H9 (cell line): ENCODE measurements around the gene TATDN2. TPM values are rescaled to one million over a fixed set of nuclear protein-coding genes. Genes with fewer than 3 reads are reported as not detected.

Experiments used
- DNase-seq: peaks from one replicate; pipeline ENCODE4 v3.0.0-alpha.2; 2017
- H2AFZ ChIP-seq: one replicate; pipeline ENCODE4 v1.6.1; 2013; ENCODE audit warnings: mild to moderate bottlenecking, low read length, control low read depth, moderate library complexity
- H2AK5ac ChIP-seq: 2 replicates; pipeline ENCODE4 v1.6.1; 2013; ENCODE audit warnings: low read length, control low read depth, mixed read lengths; ENCODE audit not compliant: insufficient read length
- H2BK120ac ChIP-seq: one replicate; pipeline ENCODE4 v1.6.1; 2013; ENCODE audit warnings: low read depth, mild to moderate bottlenecking, low read length, control low read depth, inconsistent platforms; ENCODE audit not compliant: poor library complexity, severe bottlenecking
- H2BK12ac ChIP-seq: 2 replicates; pipeline ENCODE4 v1.6.1; 2013; ENCODE audit warnings: low read length, control low read depth, mixed read lengths, low read depth; ENCODE audit not compliant: insufficient read length
- H2BK15ac ChIP-seq: 2 replicates; pipeline ENCODE4 v1.6.1; 2013; ENCODE audit warnings: low read depth, low read length, control low read depth
- H2BK20ac ChIP-seq: one replicate; pipeline ENCODE4 v1.6.1; 2013; ENCODE audit warnings: low read depth, mild to moderate bottlenecking, low read length, control low read depth, inconsistent platforms; ENCODE audit not compliant: poor library complexity, severe bottlenecking
- H2BK5ac ChIP-seq: 2 replicates; pipeline ENCODE4 v1.6.1; 2013; ENCODE audit warnings: low read length, control low read depth, mixed read lengths; ENCODE audit not compliant: insufficient read length
- H3K14ac ChIP-seq: 2 replicates; pipeline ENCODE4 v1.6.1; 2013; ENCODE audit warnings: low read length, control low read depth; ENCODE audit not compliant: insufficient read depth
- H3K18ac ChIP-seq: 2 replicates; pipeline ENCODE4 v1.6.1; 2013; ENCODE audit warnings: low read depth, mild to moderate bottlenecking, mixed read lengths, low read length, control low read depth; ENCODE audit not compliant: insufficient read length
- H3K23ac ChIP-seq: 2 replicates; pipeline ENCODE4 v1.6.1; 2013; ENCODE audit warnings: low read length, control low read depth, mixed read lengths, low read depth; ENCODE audit not compliant: insufficient read length
- H3K23me2 ChIP-seq: 2 replicates; pipeline ENCODE4 v1.6.1; 2013; ENCODE audit warnings: low read depth, mild to moderate bottlenecking, mixed read lengths, low read length, control low read depth; ENCODE audit not compliant: insufficient read length, poor library complexity, severe bottlenecking
- H3K27ac ChIP-seq: 2 replicates; pipeline ENCODE4 v1.5.1; 2013; ENCODE audit warnings: low read length, control low read depth, mixed read lengths, low read depth; ENCODE audit not compliant: insufficient read length
- H3K27me3 ChIP-seq: 2 replicates; pipeline ENCODE4 v1.6.1; 2013; ENCODE audit warnings: low read length, control low read depth, inconsistent platforms; ENCODE audit not compliant: insufficient read depth
- H3K4ac ChIP-seq: 2 replicates; pipeline ENCODE4 v1.6.1; 2013; ENCODE audit warnings: low read depth, mild to moderate bottlenecking, control low read depth, inconsistent platforms, low read length, moderate library complexity
- H3K4me1 ChIP-seq: 2 replicates; pipeline ENCODE4 v1.6.1; 2013; ENCODE audit warnings: low read length, control low read depth, inconsistent platforms; ENCODE audit not compliant: insufficient read depth
- H3K4me2 ChIP-seq: 2 replicates; pipeline ENCODE4 v1.6.1; 2013; ENCODE audit warnings: low read length, control low read depth, mixed read lengths; ENCODE audit not compliant: insufficient read length, insufficient read depth
- H3K56ac ChIP-seq: 2 replicates; pipeline ENCODE4 v1.6.1; 2013; ENCODE audit warnings: low read depth, mild to moderate bottlenecking, mixed read lengths, low read length, control low read depth; ENCODE audit not compliant: insufficient read length
- H3K79me1 ChIP-seq: 2 replicates; pipeline ENCODE4 v1.6.1; 2013; ENCODE audit warnings: low read depth, mild to moderate bottlenecking, moderate library complexity, low read length, control low read depth, inconsistent platforms; ENCODE audit not compliant: insufficient read depth, poor library complexity, severe bottlenecking
- H3K79me2 ChIP-seq: 2 replicates; pipeline ENCODE4 v1.6.1; 2013; ENCODE audit warnings: low read length, control low read depth, inconsistent platforms; ENCODE audit not compliant: insufficient read depth
- H3K9ac ChIP-seq: 2 replicates; pipeline ENCODE4 v1.6.1; 2013; ENCODE audit warnings: low read length, control low read depth, mixed read lengths; ENCODE audit not compliant: insufficient read length; ENCODE audit errors: extremely low read depth
- H3K9me3 ChIP-seq: one replicate; pipeline ENCODE4 v1.6.1; 2013; ENCODE audit warnings: low read depth, low read length, inconsistent platforms; ENCODE audit not compliant: control insufficient read depth
- H3T11ph ChIP-seq: one replicate; pipeline ENCODE4 v1.6.1; 2013; ENCODE audit warnings: mild to moderate bottlenecking, low read length, control low read depth, inconsistent platforms
- H4K20me1 ChIP-seq: one replicate; pipeline ENCODE4 v1.6.1; 2013; ENCODE audit not compliant: control insufficient read depth, insufficient read length, insufficient read depth
- H4K5ac ChIP-seq: 2 replicates; pipeline ENCODE4 v1.6.1; 2013; ENCODE audit warnings: low read depth, mild to moderate bottlenecking, mixed read lengths, low read length, control low read depth; ENCODE audit not compliant: insufficient read length
- H4K8ac ChIP-seq: replicated peaks from 2 replicates; pipeline ENCODE4 v1.6.1; 2013; ENCODE audit warnings: low read length, control low read depth, mixed read lengths, low read depth; ENCODE audit not compliant: insufficient read length
- H4K91ac ChIP-seq: 2 replicates; pipeline ENCODE4 v1.6.1; 2013; ENCODE audit warnings: low read depth, mild to moderate bottlenecking, moderate library complexity, mixed read lengths, low read length, control low read depth; ENCODE audit not compliant: insufficient read length
- H3K27ac Mint-ChIP-seq, 3 experiments: 2 replicates in 2 of 3; 3 replicates in 1 of 3; pipeline ENCODE4 v1.8.0; 2020 to 2021; ENCODE audit warnings: mixed read lengths in 3 of 3, mild to moderate bottlenecking in 1 of 3, moderate library complexity in 1 of 3
- H3K27me3 Mint-ChIP-seq: 2 replicates; pipeline ENCODE4 v1.8.0; 2021; ENCODE audit warnings: low read depth, mild to moderate bottlenecking, moderate library complexity, mixed read lengths
- H3K36me3 Mint-ChIP-seq, 3 experiments: 2 replicates in 2 of 3; 3 replicates in 1 of 3; pipeline ENCODE4 v1.8.0; 2020 to 2021; ENCODE audit warnings: low read depth in 3 of 3, mixed read lengths in 3 of 3; ENCODE audit not compliant: insufficient read depth in 1 of 3
- H3K4me1 Mint-ChIP-seq, 2 experiments: 2 replicates each; pipeline ENCODE4 v1.8.0; 2020; ENCODE audit warnings: mixed read lengths in 2 of 2
- H3K4me3 Mint-ChIP-seq, 2 experiments: 2 replicates in 1 of 2; 3 replicates in 1 of 2; pipeline ENCODE4 v1.8.0; 2020 to 2021; ENCODE audit warnings: mild to moderate bottlenecking in 2 of 2, mixed read lengths in 2 of 2, moderate library complexity in 1 of 2
- H3K9me3 Mint-ChIP-seq, 2 experiments: 2 replicates in 1 of 2; 3 replicates in 1 of 2; pipeline ENCODE4 v1.8.0; 2020; ENCODE audit warnings: mild to moderate bottlenecking in 2 of 2, mixed read lengths in 2 of 2, moderate library complexity in 1 of 2
- WGBS: extraction: QIAGEN DNeasy Blood & Tissue Kit; methylation state at CpG from one replicate; pipeline ENCODE4 v1.1.7; 2013; ENCODE audit warnings: missing lambda C conversion rate, low lambda C conversion rate, mixed read lengths; ENCODE audit not compliant: insufficient read length; ENCODE audit errors: extremely low coverage; 5-methylcytosine and 5-hydroxymethylcytosine counted together
- total RNA-seq: library from RNA; stranded (reverse); gene quantifications from 2 replicates; pipeline ENCODE4 v1.2.1, GENCODE V29; 2021
- TF ChIP-seq, protein P1 (sequence below): fragments of 200-600 bp; sonication (generic); conservative IDR thresholded peaks from 3 replicates; pipeline ENCODE4 v1.8.0; 2021; ENCODE audit warnings: antibody characterized with exemption, mild to moderate bottlenecking

The TATDN2 gene
- total RNA-seq, 1 experiment from 2014 or later = 34.4 TPM

- H2BK12ac ChIP-seq = no peak overlapping the region
- no peak overlapping the region for H4K8ac ChIP-seq
- no peak overlapping the region for H3K4ac ChIP-seq
- H3K79me1 ChIP-seq = no peaks in the 10 kb centered on the region
- DNase-seq = peak; percentile 52
- peaks cover 12% of the 10 kb centered on the region for H3K79me2 ChIP-seq
- no peak overlapping the region for H3K4me3 Mint-ChIP-seq
- peak overlapping the region in 1 of 3 experiments; percentile 33; a peak in 1 of 7 replicates for H3K27ac Mint-ChIP-seq
- H3K27ac ChIP-seq = no peak overlapping the region
- no peak overlapping the region for H2BK120ac ChIP-seq
- H3T11ph ChIP-seq = no peak overlapping the region
- H2BK20ac ChIP-seq = no peak overlapping the region
- no peak overlapping the region for H4K91ac ChIP-seq
- no peaks in the 10 kb centered on the region for H3K27me3 ChIP-seq
- H3K36me3 Mint-ChIP-seq = peaks cover 11 to 21% (median 12%) of the 10 kb centered on the region in 3 experiments; a peak in 6 of 7 replicates
- peak overlapping the region; percentile 33 for H3K18ac ChIP-seq
- H2BK15ac ChIP-seq = no peak overlapping the region
- H2AFZ ChIP-seq = no peak overlapping the region
- H3K9me3 Mint-ChIP-seq = no peaks in the 10 kb centered on the region
- H3K27me3 Mint-ChIP-seq = peaks cover 27% of the 10 kb centered on the region
- TF ChIP-seq, protein P1, sequence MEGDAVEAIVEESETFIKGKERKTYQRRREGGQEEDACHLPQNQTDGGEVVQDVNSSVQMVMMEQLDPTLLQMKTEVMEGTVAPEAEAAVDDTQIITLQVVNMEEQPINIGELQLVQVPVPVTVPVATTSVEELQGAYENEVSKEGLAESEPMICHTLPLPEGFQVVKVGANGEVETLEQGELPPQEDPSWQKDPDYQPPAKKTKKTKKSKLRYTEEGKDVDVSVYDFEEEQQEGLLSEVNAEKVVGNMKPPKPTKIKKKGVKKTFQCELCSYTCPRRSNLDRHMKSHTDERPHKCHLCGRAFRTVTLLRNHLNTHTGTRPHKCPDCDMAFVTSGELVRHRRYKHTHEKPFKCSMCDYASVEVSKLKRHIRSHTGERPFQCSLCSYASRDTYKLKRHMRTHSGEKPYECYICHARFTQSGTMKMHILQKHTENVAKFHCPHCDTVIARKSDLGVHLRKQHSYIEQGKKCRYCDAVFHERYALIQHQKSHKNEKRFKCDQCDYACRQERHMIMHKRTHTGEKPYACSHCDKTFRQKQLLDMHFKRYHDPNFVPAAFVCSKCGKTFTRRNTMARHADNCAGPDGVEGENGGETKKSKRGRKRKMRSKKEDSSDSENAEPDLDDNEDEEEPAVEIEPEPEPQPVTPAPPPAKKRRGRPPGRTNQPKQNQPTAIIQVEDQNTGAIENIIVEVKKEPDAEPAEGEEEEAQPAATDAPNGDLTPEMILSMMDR = peak; percentile 67
- peaks cover 0 to 8% of the 10 kb centered on the region in 2 experiments; a peak in 3 of 4 replicates for H3K4me1 Mint-ChIP-seq
- no peaks in the 10 kb centered on the region for H4K20me1 ChIP-seq
- H3K9ac ChIP-seq = no peak overlapping the region
- H4K5ac ChIP-seq = no peak overlapping the region
- no CpG with 5 or more reads among the region's 1 CpG for WGBS
- no peak overlapping the region for H2AK5ac ChIP-seq
- H3K23me2 ChIP-seq = peaks cover 5% of the 10 kb centered on the region
- H3K4me2 ChIP-seq = no peak overlapping the region
- no peak overlapping the region for H3K56ac ChIP-seq
- H3K9me3 ChIP-seq = no peaks in the 10 kb centered on the region
- no peak overlapping the region for H3K14ac ChIP-seq
- H3K4me1 ChIP-seq = no peaks in the 10 kb centered on the region
- no peak overlapping the region for H3K23ac ChIP-seq
- H2BK5ac ChIP-seq = no peak overlapping the region
These were observed 74.1 kb downstream of the TATDN2 start for GRCh38 chr3:10322352-10322710.
